ENCODE measurements around the gene LIX1L. TPM values are rescaled to one million over a fixed set of nuclear protein-coding genes. Genes with fewer than 3 reads are reported as not detected.

Gene LIX1L
- total and polyA plus RNA-seq, 12 donors, result 9.6 to 61.2 (median 39.4) TPM

DNA sequence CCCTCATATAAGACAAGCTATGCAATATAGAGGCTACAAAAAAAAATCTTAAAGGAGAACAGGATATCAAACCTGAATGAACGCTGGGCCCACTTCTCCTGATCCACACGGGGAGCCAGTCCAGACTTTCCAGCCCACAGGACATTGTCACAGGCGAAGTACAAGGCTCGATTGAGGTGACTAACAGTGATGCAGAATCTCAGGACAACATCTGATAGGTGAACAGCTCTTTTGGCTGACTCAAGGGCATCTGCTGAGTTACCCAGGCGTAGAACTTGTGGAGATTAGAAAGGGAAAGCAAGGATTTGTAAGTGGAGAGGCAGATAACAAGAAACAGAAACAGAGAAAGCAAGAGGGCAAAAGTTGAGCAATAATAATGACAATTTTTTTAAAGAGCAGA is 41.1 kb downstream of the LIX1L start:
- intact Hi-C loops (cut with DNase I), result loop anchor here (5.0 kb wide), 2 partner anchors 51 to 91 kb away; no protein-coding TSS in a partner anchor
- peak overlapping the region in 1 of 5 donors; percentile 11 for H3K27ac ChIP-seq
- 63 to 80% (median 68%) methylated on average over 5 of the region's 5 CpGs for WGBS, 4 donors
- peaks cover 0 to 30% of the 10 kb centered on the region in 2 donors for H3K36me3 ChIP-seq (replicated peaks in 1 of 2)
- H3K4me3 ChIP-seq, result no peak overlapping the region
- TF ChIP-seq POLR2A (IDR thresholded peaks at IDR 0.05) (no peak), CTCF (IDR thresholded peaks at IDR 0.05) (no peak)
- peak in 2 of 7 donors; percentile 33 to 43 for DNase-seq
- H3K27me3 ChIP-seq, result no peaks in the 10 kb centered on the region
- H3K4me1 ChIP-seq (replicated peaks in 1 of 2), result peaks cover 8 to 28% of the 10 kb centered on the region in 2 donors
- no peaks in the 10 kb centered on the region for H3K9me3 ChIP-seq (replicated peaks in 1 of 3)

GRCh38 chr1:145912128-145912641 is 45.6 kb downstream of the LIX1L start:
- H3K36me3 ChIP-seq (replicated peaks in 1 of 2), result peaks cover 0 to 42% of the 10 kb centered on the region in 2 donors

GRCh38 chr1:145908653-145909052 is 49.2 kb downstream of the LIX1L start:
- H3K36me3 ChIP-seq (replicated peaks in 1 of 2), result peaks cover 0 to 23% of the 10 kb centered on the region in 2 donors
- peaks cover 4% of the 10 kb centered on the region in 2 donors for H3K4me1 ChIP-seq (replicated peaks in 1 of 2)
- no peak overlapping the region for H3K27ac ChIP-seq
- intact Hi-C loops (cut with DNase I), result loop anchor here in 1 of 2 donors (10.0 kb wide), 1 partner anchor 54 kb away; the partner anchor contains the start of gene PIAS3
- WGBS, 4 donors, result 40 to 56% (median 52%) methylated on average over 1 of the region's 1 CpG
- no peak for DNase-seq
- H3K9me3 ChIP-seq (replicated peaks in 1 of 3), result no peaks in the 10 kb centered on the region
- no peak for TF ChIP-seq POLR2A (IDR thresholded peaks at IDR 0.05)
- TF ChIP-seq CTCF (IDR thresholded peaks at IDR 0.05), result no peak
- no peak overlapping the region for H3K4me3 ChIP-seq
- H3K27me3 ChIP-seq, result no peaks in the 10 kb centered on the region

More at GRCh38 chr1:145912128-145912641, 45.6 kb downstream of the LIX1L start:
- WGBS, 4 donors, result 61 to 74% (median 74%) methylated on average over 9 to 11 of the region's 11 CpGs
- H3K27me3 ChIP-seq, result no peaks in the 10 kb centered on the region
- peaks cover 4 to 12% of the 10 kb centered on the region in 2 donors for H3K4me1 ChIP-seq (replicated peaks in 1 of 2)
- no peak overlapping the region for H3K27ac ChIP-seq
- TF ChIP-seq CTCF (IDR thresholded peaks at IDR 0.05) (no peak), POLR2A (IDR thresholded peaks at IDR 0.05) (no peak)
- H3K9me3 ChIP-seq (replicated peaks in 1 of 3), result no peaks in the 10 kb centered on the region
- DNase-seq, result peak in 1 of 7 donors; percentile 41
- no peak overlapping the region for H3K4me3 ChIP-seq
- intact Hi-C loops (cut with DNase I), result no loop called here

GRCh38 chr1:145906954-145907753 is 50.7 kb downstream of the LIX1L start:
- intact Hi-C loops (cut with DNase I), result loop anchor here in 1 of 2 donors (10.0 kb wide), 1 partner anchor 52 kb away; the partner anchor contains the start of gene PIAS3
- no peak overlapping the region for H3K27ac ChIP-seq
- H3K4me1 ChIP-seq (replicated peaks in 1 of 2), result peaks cover 4% of the 10 kb centered on the region in 2 donors
- WGBS, 4 donors, result 79 to 91% (median 82%) methylated on average over 9 to 10 of the region's 10 CpGs
- no peak for TF ChIP-seq CTCF (IDR thresholded peaks at IDR 0.05)
- no peak for TF ChIP-seq POLR2A (IDR thresholded peaks at IDR 0.05)
- H3K9me3 ChIP-seq (replicated peaks in 1 of 3), result no peaks in the 10 kb centered on the region
- no peaks in the 10 kb centered on the region for H3K27me3 ChIP-seq
- no peak overlapping the region for H3K4me3 ChIP-seq
- DNase-seq, result peak in 1 of 7 donors; percentile 38
- peaks cover 0 to 16% of the 10 kb centered on the region in 2 donors for H3K36me3 ChIP-seq (replicated peaks in 1 of 2)
